GM23338 (cell line): ENCODE results near the gene FRS2.

ENCODE experiments used
- EZH2 ChIP-seq: fragments of 200-600 bp; sonication (generic); IDR thresholded peaks from one replicate; pipeline ENCODE4 v1.8.0; 2017; ENCODE audit warnings: antibody characterized with exemption, mild to moderate bottlenecking, low read depth; ENCODE audit not compliant: unreplicated experiment
- POLR2AphosphoS5 ChIP-seq: IDR thresholded peaks from 2 replicates; pipeline ENCODE4 v1.6.1; 2016; ENCODE audit warnings: antibody characterized with exemption, low read depth
- ZNF114 ChIP-seq: fragments of 250-450 bp; sonication (Bioruptor Pico); IDR thresholded peaks from 2 replicates; pipeline ENCODE4 v1.5.0; 2020; ENCODE audit warnings: mild to moderate bottlenecking, moderate library complexity
- ZNF331 ChIP-seq: fragments of 250-450 bp; sonication (Bioruptor Pico); IDR thresholded peaks from 2 replicates; pipeline ENCODE4 v1.5.0; 2020; ENCODE audit warnings: low read depth, mild to moderate bottlenecking, moderate library complexity

DNA sequence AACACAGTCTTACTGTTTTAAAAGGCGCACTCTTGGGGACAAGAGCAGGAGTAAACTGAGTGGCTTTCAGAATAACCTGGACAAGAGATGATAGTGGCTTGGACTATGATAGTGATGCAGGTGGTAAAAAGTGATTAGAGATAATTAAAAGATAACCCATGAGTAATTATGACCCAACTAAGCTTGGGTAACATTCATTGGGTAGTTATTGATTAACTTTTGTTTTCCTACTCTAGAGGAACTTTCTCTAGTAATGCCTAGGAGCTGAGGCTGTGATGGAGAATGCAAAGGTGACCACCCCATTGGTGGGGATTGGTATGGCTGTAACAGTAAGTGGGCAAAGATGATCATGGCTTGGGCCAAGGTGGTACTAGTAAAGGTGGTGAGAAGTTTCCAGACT is 22.3 kb upstream of the FRS2 start:
- TF ChIP-seq ZNF114 = no peak
- no peak for TF ChIP-seq EZH2
- TF ChIP-seq ZNF331 (CRISPR knock-in tag) = no peak
- TF ChIP-seq POLR2AphosphoS5 = no peak
